Stimulated activated naive B cell treated with anti-CD40 and anti-IgM and Interleukin-4, amounts not matched to agents 10 μg/mL and 1 μg/mL and 100 μg/mL, for 72 hours (primary cell): ENCODE results near the gene TMA16.
"Not testable (repeated sequence)": the region's sequence is repeated elsewhere in the genome, so short reads cannot be mapped to it uniquely, and the experiment has no call there.

ENCODE experiments used
- ATAC-seq, 2 donors: fragments of 150-1000 bp; cut with Tn5 transposase; replicated peaks; 2 replicates each; pipeline ENCODE4 v1.10.0; 2021; ENCODE audit warnings: moderate library complexity in 1 of 2
- DNase-seq: peaks from one replicate; pipeline ENCODE4 v3.0.0; 2021
- H3K27ac Mint-ChIP-seq: one replicate; pipeline ENCODE4 v1.8.0; 2022; ENCODE audit warnings: mild to moderate bottlenecking, mixed read lengths
- H3K27me3 Mint-ChIP-seq, 2 donors: one replicate each; pipeline ENCODE4 v1.8.0; 2022; ENCODE audit warnings: mixed read lengths in 2 of 2
- H3K36me3 Mint-ChIP-seq, 2 donors: one replicate each; pipeline ENCODE4 v1.8.0; 2022; ENCODE audit warnings: mixed read lengths in 2 of 2, mild to moderate bottlenecking in 1 of 2
- H3K4me1 Mint-ChIP-seq, 2 donors: one replicate each; pipeline ENCODE4 v1.8.0; 2022; ENCODE audit warnings: mixed read lengths in 2 of 2, mild to moderate bottlenecking in 1 of 2
- H3K4me3 Mint-ChIP-seq, 2 donors: one replicate each; pipeline ENCODE4 v1.8.0; 2022; ENCODE audit warnings: mild to moderate bottlenecking in 2 of 2, mixed read lengths in 2 of 2, moderate library complexity in 1 of 2
- H3K9me3 Mint-ChIP-seq, 2 donors: one replicate each; pipeline ENCODE4 v1.8.0; 2022; ENCODE audit warnings: mixed read lengths in 2 of 2, mild to moderate bottlenecking in 1 of 2

TMA16 gene

GRCh38 chr4:163537114-163537513, 42.6 kb downstream of the TMA16 start:
- Mint-ChIP-seq H3K27me3 (no peaks in the 10 kb centered on the region), H3K4me3 (no peak overlapping the region), H3K36me3 (peaks cover 10 to 17% of the 10 kb centered on the region in 2 donors), H3K4me1 (peaks cover 8 to 21% of the 10 kb centered on the region in 2 donors), H3K9me3 (no peaks in the 10 kb centered on the region), H3K27ac (peak overlapping the region; percentile 85)
- no peak for DNase-seq
- no peak for ATAC-seq

- peaks cover 7 to 17% of the 10 kb centered on the region in 2 donors for H3K4me1 Mint-ChIP-seq
- H3K27ac Mint-ChIP-seq, H3K4me3 Mint-ChIP-seq, H3K9me3 Mint-ChIP-seq, ATAC-seq, DNase-seq, H3K27me3 Mint-ChIP-seq: not testable (repeated sequence)
- H3K36me3 Mint-ChIP-seq = peaks cover 9 to 15% of the 10 kb centered on the region in 2 donors
Measured at GRCh38 chr4:163538820-163539219, 44.3 kb downstream of the TMA16 start.

- ATAC-seq = no peak
- H3K4me3 Mint-ChIP-seq = no peak overlapping the region
- peaks cover 6 to 15% of the 10 kb centered on the region in 2 donors for H3K36me3 Mint-ChIP-seq
- peak overlapping the region; percentile 82 for H3K27ac Mint-ChIP-seq
- H3K9me3 Mint-ChIP-seq = no peaks in the 10 kb centered on the region
- no peaks in the 10 kb centered on the region for H3K27me3 Mint-ChIP-seq
- DNase-seq = no peak
- peaks cover 7 to 17% of the 10 kb centered on the region in 2 donors for H3K4me1 Mint-ChIP-seq
Measured at GRCh38 chr4:163540448-163540847, 46.0 kb downstream of the TMA16 start.

GRCh38 chr4:163540977-163541376, 46.5 kb downstream of the TMA16 start:
- H3K4me3 Mint-ChIP-seq = no peak overlapping the region
- H3K9me3 Mint-ChIP-seq = no peaks in the 10 kb centered on the region

GRCh38 chr4:163542275-163542674, 47.8 kb downstream of the TMA16 start:
- DNase-seq (no peak), ATAC-seq (peak in 1 of 2 donors; percentile 17)
- Mint-ChIP-seq H3K4me1 (peaks cover 2 to 4% of the 10 kb centered on the region in 2 donors), H3K4me3 (no peak overlapping the region), H3K36me3 (peaks cover 0 to 8% of the 10 kb centered on the region in 2 donors), H3K27ac (peak overlapping the region; percentile 63), H3K9me3 (no peaks in the 10 kb centered on the region), H3K27me3 (no peaks in the 10 kb centered on the region)

More at GRCh38 chr4:163540977-163541376, 46.5 kb downstream of the TMA16 start:
- ATAC-seq = no peak
- Mint-ChIP-seq H3K4me1 (peaks cover 7 to 17% of the 10 kb centered on the region in 2 donors), H3K27ac (peak overlapping the region; percentile 15), H3K27me3 (no peaks in the 10 kb centered on the region), H3K36me3 (peaks cover 6 to 17% of the 10 kb centered on the region in 2 donors)
- no peak for DNase-seq

GRCh38 chr4:163544407-163545038, 50.0 kb downstream of the TMA16 start:
- Mint-ChIP-seq H3K27me3 (no peaks in the 10 kb centered on the region), H3K4me1 (peaks cover 5 to 14% of the 10 kb centered on the region in 2 donors), H3K4me3 (no peak overlapping the region), H3K9me3 (no peaks in the 10 kb centered on the region), H3K36me3 (peaks cover 0 to 2% of the 10 kb centered on the region in 2 donors), H3K27ac (no peak overlapping the region)
- peak; percentile 42 for DNase-seq
- peak; percentile 90 to 92 for ATAC-seq

- peak overlapping the region; percentile 42 for H3K27ac Mint-ChIP-seq
- peaks cover 3 to 23% of the 10 kb centered on the region in 2 donors for H3K4me1 Mint-ChIP-seq
- H3K36me3 Mint-ChIP-seq = peaks cover 0 to 2% of the 10 kb centered on the region in 2 donors
- H3K9me3 Mint-ChIP-seq = no peaks in the 10 kb centered on the region
- no peaks in the 10 kb centered on the region for H3K27me3 Mint-ChIP-seq
- H3K4me3 Mint-ChIP-seq = no peak overlapping the region
- ATAC-seq (peak; percentile 28 to 30), DNase-seq (no peak)
Measured at GRCh38 chr4:163548481-163549243, 54.2 kb downstream of the TMA16 start.

GRCh38 chr4:163550869-163551267, 56.4 kb downstream of the TMA16 start:
- H3K9me3 Mint-ChIP-seq = no peaks in the 10 kb centered on the region
- no peak overlapping the region for H3K27ac Mint-ChIP-seq
- peaks cover 12 to 42% of the 10 kb centered on the region in 2 donors for H3K4me1 Mint-ChIP-seq
- no peaks in the 10 kb centered on the region for H3K27me3 Mint-ChIP-seq
- no peak overlapping the region for H3K4me3 Mint-ChIP-seq
- ATAC-seq (no peak), DNase-seq (no peak)
- H3K36me3 Mint-ChIP-seq = no peaks in the 10 kb centered on the region

- peak overlapping the region; percentile 59 for H3K27ac Mint-ChIP-seq
- H3K4me3 Mint-ChIP-seq = no peak overlapping the region
- no peaks in the 10 kb centered on the region for H3K36me3 Mint-ChIP-seq
- no peak for DNase-seq
- H3K4me1 Mint-ChIP-seq = peaks cover 16 to 51% of the 10 kb centered on the region in 2 donors
- no peak for ATAC-seq
- no peaks in the 10 kb centered on the region for H3K27me3 Mint-ChIP-seq
- no peaks in the 10 kb centered on the region for H3K9me3 Mint-ChIP-seq
Measured at GRCh38 chr4:163553146-163553545, 58.7 kb downstream of the TMA16 start.

- DNase-seq = no peak
- Mint-ChIP-seq H3K4me3 (peak overlapping the region in 1 of 2 donors; percentile 40), H3K4me1 (peaks cover 26 to 53% of the 10 kb centered on the region in 2 donors), H3K27ac (peak overlapping the region; percentile 22), H3K27me3 (no peaks in the 10 kb centered on the region), H3K36me3 (no peaks in the 10 kb centered on the region), H3K9me3 (no peaks in the 10 kb centered on the region)
- ATAC-seq = no peak
Measured at GRCh38 chr4:163554870-163555465, 60.5 kb downstream of the TMA16 start.

- H3K36me3 Mint-ChIP-seq = peaks cover 0 to 3% of the 10 kb centered on the region in 2 donors
- no peak for DNase-seq
- H3K27ac Mint-ChIP-seq = no peak overlapping the region
- peaks cover 26 to 53% of the 10 kb centered on the region in 2 donors for H3K4me1 Mint-ChIP-seq
- H3K9me3 Mint-ChIP-seq = no peaks in the 10 kb centered on the region
- no peak overlapping the region for H3K4me3 Mint-ChIP-seq
- H3K27me3 Mint-ChIP-seq = no peaks in the 10 kb centered on the region
- ATAC-seq = peak; percentile 50 to 54
Measured at GRCh38 chr4:163556177-163556576, 61.7 kb downstream of the TMA16 start.

GRCh38 chr4:163556650-163557391, 62.3 kb downstream of the TMA16 start:
- ATAC-seq (no peak), DNase-seq (no peak)
- Mint-ChIP-seq H3K36me3 (peaks cover 2 to 6% of the 10 kb centered on the region in 2 donors), H3K27ac (no peak overlapping the region), H3K4me1 (peaks cover 28 to 49% of the 10 kb centered on the region in 2 donors), H3K4me3 (no peak overlapping the region), H3K27me3 (no peaks in the 10 kb centered on the region), H3K9me3 (peaks cover 2% of the 10 kb centered on the region in 2 donors)

- peak overlapping the region; percentile 75 for H3K27ac Mint-ChIP-seq
- H3K4me1 Mint-ChIP-seq = peaks cover 41 to 65% of the 10 kb centered on the region in 2 donors
- H3K36me3 Mint-ChIP-seq = peaks cover 7 to 15% of the 10 kb centered on the region in 2 donors
- no peaks in the 10 kb centered on the region for H3K27me3 Mint-ChIP-seq
- DNase-seq (no peak), ATAC-seq (peak; percentile 61 to 64)
- H3K4me3 Mint-ChIP-seq = peak overlapping the region; percentile 63 to 82
- peaks cover 4 to 8% of the 10 kb centered on the region in 2 donors for H3K9me3 Mint-ChIP-seq
Measured at GRCh38 chr4:163558539-163559044, 64.1 kb downstream of the TMA16 start.

- H3K27ac Mint-ChIP-seq = peak overlapping the region; percentile 94
- peaks cover 48 to 79% of the 10 kb centered on the region in 2 donors for H3K4me1 Mint-ChIP-seq
Measured at GRCh38 chr4:163562496-163562895, 68.0 kb downstream of the TMA16 start.

More at GRCh38 chr4:163562496-163562895, 68.0 kb downstream of the TMA16 start:
- H3K4me3 Mint-ChIP-seq = peak overlapping the region; percentile 18 to 56
- ATAC-seq (peak; percentile 64 to 70), DNase-seq (no peak)
- peaks cover 10 to 17% of the 10 kb centered on the region in 2 donors for H3K36me3 Mint-ChIP-seq
- peaks cover 7 to 10% of the 10 kb centered on the region in 2 donors for H3K9me3 Mint-ChIP-seq
- H3K27me3 Mint-ChIP-seq = no peaks in the 10 kb centered on the region
